HepG2 (cell line): Measurements from ENCODE around the gene FZD4. TPM values are rescaled to one million over a fixed set of nuclear protein-coding genes. Genes with fewer than 3 reads are reported as not detected.

ENCODE experiments used
- ATAC-seq: fragments of 200-7000 bp; cut with Tn5 transposase; 3 replicates; pipeline ENCODE4 v1.9.1; 2020; ENCODE audit warnings: mild to moderate bottlenecking, moderate library complexity
- Bru-seq: library from RNA; stranded (reverse); fragments of 400-500 nt; gene quantifications from one replicate; lab custom pipeline; 2021; lab: Mats Ljungman, UMichigan
- BruChase-seq, 2 experiments: library from RNA; stranded (reverse); fragments of 400-500 nt; gene quantifications; one replicate each; lab custom pipeline; 2021; lab: Mats Ljungman, UMichigan
- BruUV-seq: library from RNA; stranded (reverse); fragments of 400-500 nt; replicated peaks from 2 replicates; lab custom pipeline; 2021; lab: Mats Ljungman, UMichigan
- CTCF ChIA-PET: fragments of 300-600 bp; formaldehyde crosslinking; extraction: SDS; loops from one replicate; lab custom pipeline; 2021; ENCODE audit warnings: low total read pairs, inconsistent platforms, low intra/inter-chr PET ratio; lab: Yijun Ruan, JAX
- POLR2A ChIA-PET: fragments of 350-600 bp; sonication (Branson Sonifier 250); formaldehyde crosslinking; loops from one replicate; lab custom pipeline; 2020; ENCODE audit warnings: antibody characterized with exemption, inconsistent platforms; lab: Yijun Ruan, JAX
- DNase-seq: peaks from one replicate; pipeline ENCODE4 v3.0.0-alpha.2; 2015; ENCODE audit warnings: low spot score
- FAIRE-seq: peaks from 3 replicates; lab custom pipeline; 2011; peaks lifted over from hg19 to GRCh38; lab: Jason Lieb, UNC
- H2AFZ ChIP-seq: one replicate; pipeline ENCODE4 v1.6.1; 2011; ENCODE audit warnings: low read length, inconsistent platforms
- H3K27ac ChIP-seq: fragments of 300-600 bp; 3 replicates; pipeline ENCODE4 v1.8.0; 2011; ENCODE audit warnings: mixed run types, mild to moderate bottlenecking, mixed read lengths, low read length, inconsistent platforms; ENCODE audit not compliant: insufficient read depth; ENCODE audit errors: extremely low read length
- H3K27me3 ChIP-seq, 2 experiments: fragments of 200-600 bp in 1 of 2; 2 replicates in 1 of 2; 3 replicates in 1 of 2; pipeline versions ENCODE4 v1.6.0 to v1.8.0; 2011; ENCODE audit warnings: low read length in 2 of 2, mild to moderate bottlenecking in 2 of 2, moderate library complexity in 2 of 2, inconsistent platforms in 1 of 2; ENCODE audit not compliant: insufficient read depth in 2 of 2, control insufficient read depth in 1 of 2
- H3K36me3 ChIP-seq, 2 experiments: fragments of 200-600 bp in 1 of 2; replicated peaks in 1 of 2; 2 replicates in 1 of 2; 3 replicates in 1 of 2; pipeline versions ENCODE4 v1.5.1 to v1.8.0; 2011; ENCODE audit warnings: low read length in 2 of 2, inconsistent platforms in 1 of 2; ENCODE audit not compliant: insufficient read depth in 2 of 2, control insufficient read depth in 1 of 2
- H3K4me1 ChIP-seq: 2 replicates; pipeline ENCODE4 v1.5.1; 2012; ENCODE audit warnings: low read length, inconsistent platforms; ENCODE audit not compliant: insufficient read depth
- H3K4me2 ChIP-seq: 2 replicates; pipeline ENCODE4 v1.6.0; 2011; ENCODE audit warnings: low read depth, low read length, inconsistent platforms
- H3K4me3 ChIP-seq, 3 experiments: fragments of 200-600 bp in 1 of 3; sonication (generic), shearing (Covaris generic) in 1 of 3; replicated peaks in 1 of 3; 2 replicates each; pipeline ENCODE4 v1.5.1; 2011 to 2016; ENCODE audit warnings: low read length in 3 of 3, inconsistent platforms in 2 of 3, low read depth in 2 of 3, mild to moderate bottlenecking in 2 of 3, control low read depth in 1 of 3, mixed read lengths in 1 of 3; ENCODE audit not compliant: insufficient read depth in 1 of 3
- H3K79me2 ChIP-seq: one replicate; pipeline ENCODE4 v1.6.1; 2011; ENCODE audit warnings: low read length, inconsistent platforms; ENCODE audit not compliant: insufficient read depth
- H3K9ac ChIP-seq: 2 replicates; pipeline ENCODE4 v1.6.0; 2011; ENCODE audit warnings: mild to moderate bottlenecking, low read depth, low read length, inconsistent platforms; ENCODE audit not compliant: insufficient read depth
- H3K9me3 ChIP-seq: 2 replicates; pipeline ENCODE4 v1.5.1; 2012; ENCODE audit warnings: mild to moderate bottlenecking, low read length
- H4K20me1 ChIP-seq: 2 replicates; pipeline ENCODE4 v1.6.0; 2011; ENCODE audit warnings: inconsistent platforms, mild to moderate bottlenecking, low read length, moderate library complexity; ENCODE audit not compliant: insufficient read depth
- WGBS: methylation state at CpG from one replicate; pipeline ENCODE4 v1.1.6; 2017; ENCODE audit warnings: low lambda C conversion rate; 5-methylcytosine and 5-hydroxymethylcytosine counted together
- in situ Hi-C: cut with HindIII; loops from 2 replicates; pipeline ENCODE4 v1.10.0; 2017; ENCODE audit warnings: low pct_unique_long_range_greater_than_20kb; ENCODE audit not compliant: extremely low pct_ligation_motif_present
- intact Hi-C: fragments of 100-400 bp; cut with micrococcal nuclease; formaldehyde crosslinking; loops from one replicate; pipeline ENCODE4 v1.10.0; 2022; ENCODE audit not compliant: unreplicated experiment
- long read RNA-seq, 2 experiments: library from RNA in 1 of 2; library from polyadenylated mRNA in 1 of 2; stranded (forward) in 1 of 2; unstranded in 1 of 2; transcript quantifications; one replicate each; pipeline ENCODE4 v2.0.0, GENCODE V29; 2019 to 2022
- polyA minus RNA-seq, 3 experiments: library from RNA; depleted of rRNA, polyadenylated mRNA; stranded (reverse); fragments of >200 nt; gene quantifications; 2 replicates each; pipeline ENCODE4 v1.2.3, GENCODE V29; 2011; ENCODE audit warnings: low replicate concordance in 1 of 3
- polyA plus RNA-seq, 8 experiments: library from polyadenylated mRNA; depleted of rRNA in 3 of 8; stranded (reverse) in 7 of 8; unstranded in 1 of 8; fragments of >200 nt; fragmentation: Illumina TruSeq in 4 of 8; extraction: Trizol in 4 of 8; gene quantifications; 2 replicates each; pipeline versions ENCODE4 v1.2.1 to v1.2.3, GENCODE V29; 2011 to 2016; ENCODE audit warnings: low read depth in 4 of 8, missing spikeins in 1 of 8, mixed read lengths in 1 of 8; ENCODE audit not compliant: insufficient read depth in 1 of 8
- total RNA-seq, 5 experiments: library from RNA; depleted of rRNA; stranded (reverse); fragments of >200 nt; fragmentation: Illumina TruSeq; extraction: Trizol; gene quantifications; 2 replicates each; pipeline ENCODE4 v1.2.3, GENCODE V29; 2016; ENCODE audit warnings: low read depth in 1 of 5
- TF ChIP-seq, protein P1 (sequence below): IDR thresholded peaks from 2 replicates; pipeline ENCODE4 v1.6.1; 2018; ENCODE audit warnings: missing genetic modification reagents
- TF ChIP-seq, protein P2 (sequence below): sonication (generic); formaldehyde crosslinking; IDR thresholded peaks from 2 replicates; pipeline ENCODE4 v1.9.0; 2021; ENCODE audit warnings: mild to moderate bottlenecking, missing genetic modification reagents

The FZD4 gene
- total RNA-seq (2016; rRNA removed; fragmentation: Illumina TruSeq; extraction: Trizol) (34.7 and 46.5 TPM in 2 replicates), polyA plus RNA-seq (2011; rRNA removed) (49.1 and 70.4 TPM in 2 replicates), polyA minus RNA-seq (2011; rRNA and poly(A)+ RNA removed; ENCODE audit: low replicate concordance) (16.6 and 151 TPM in 2 replicates), Bru-seq, nascent RNA (percentile 97 among the genes with signal in this experiment), BruChase-seq, experiment 1, labeled RNA remaining after a 6-hour chase (percentile 99 among the genes with signal in this experiment), BruChase-seq, experiment 2, labeled RNA remaining after a 2-hour chase (percentile 99 among the genes with signal in this experiment)
- total RNA-seq (2016; cell fraction: cytosol; rRNA removed; fragmentation: Illumina TruSeq; extraction: Trizol; ENCODE audit: low read depth): 3.4 and 3.7 TPM in 2 replicates
- total RNA-seq (2016; cell fraction: insoluble cytoplasmic fraction; rRNA removed; fragmentation: Illumina TruSeq; extraction: Trizol): 36.7 and 46.5 TPM in 2 replicates
- total RNA-seq (2016; cell fraction: membrane; rRNA removed; fragmentation: Illumina TruSeq; extraction: Trizol): 15.6 and 16.1 TPM in 2 replicates
- total RNA-seq (2016; cell fraction: nucleus; rRNA removed; fragmentation: Illumina TruSeq; extraction: Trizol): 57.2 and 60.7 TPM in 2 replicates
- polyA plus RNA-seq (2011; cell fraction: cytosol; rRNA removed): 41.6 and 43.4 TPM in 2 replicates
- polyA plus RNA-seq (2011; cell fraction: nucleus; rRNA removed): 33.6 and 37.4 TPM in 2 replicates
- 22.8 and 29.0 TPM in 2 replicates for polyA plus RNA-seq (2012)
- polyA plus RNA-seq (2016; cell fraction: cytosol; fragmentation: Illumina TruSeq; extraction: Trizol; ENCODE audit: low read depth): 1.4 and 1.5 TPM in 2 replicates
- polyA plus RNA-seq (2016; cell fraction: insoluble cytoplasmic fraction; fragmentation: Illumina TruSeq; extraction: Trizol; ENCODE audit: low read depth): 19.7 and 21.6 TPM in 2 replicates
- polyA plus RNA-seq (2016; cell fraction: membrane; fragmentation: Illumina TruSeq; extraction: Trizol; ENCODE audit: low read depth): 4.3 and 4.6 TPM in 2 replicates
- polyA plus RNA-seq (2016; cell fraction: nucleus; fragmentation: Illumina TruSeq; extraction: Trizol; ENCODE audit: insufficient read depth, low read depth): 58.8 and 63.1 TPM in 2 replicates
- 66.3 and 82.1 TPM in 2 replicates for polyA minus RNA-seq (2011; cell fraction: cytosol; rRNA and poly(A)+ RNA removed)
- 43.3 and 46.9 TPM in 2 replicates for polyA minus RNA-seq (2011; cell fraction: nucleus; rRNA and poly(A)+ RNA removed)
- long read RNA-seq, experiment 1, full-length matches to known transcripts: 3 of 11 reads
- long read RNA-seq, experiment 1, partial matches to known transcripts: 0 of 11 reads
- long read RNA-seq, experiment 1, other reads (novel, unspliced or antisense): 8 of 11 reads
- long read RNA-seq, experiment 2, full-length matches to known transcripts: 3 of 48 reads
- long read RNA-seq, experiment 2, partial matches to known transcripts: 0 of 48 reads
- long read RNA-seq, experiment 2, other reads (novel, unspliced or antisense): 45 of 48 reads

DNA sequence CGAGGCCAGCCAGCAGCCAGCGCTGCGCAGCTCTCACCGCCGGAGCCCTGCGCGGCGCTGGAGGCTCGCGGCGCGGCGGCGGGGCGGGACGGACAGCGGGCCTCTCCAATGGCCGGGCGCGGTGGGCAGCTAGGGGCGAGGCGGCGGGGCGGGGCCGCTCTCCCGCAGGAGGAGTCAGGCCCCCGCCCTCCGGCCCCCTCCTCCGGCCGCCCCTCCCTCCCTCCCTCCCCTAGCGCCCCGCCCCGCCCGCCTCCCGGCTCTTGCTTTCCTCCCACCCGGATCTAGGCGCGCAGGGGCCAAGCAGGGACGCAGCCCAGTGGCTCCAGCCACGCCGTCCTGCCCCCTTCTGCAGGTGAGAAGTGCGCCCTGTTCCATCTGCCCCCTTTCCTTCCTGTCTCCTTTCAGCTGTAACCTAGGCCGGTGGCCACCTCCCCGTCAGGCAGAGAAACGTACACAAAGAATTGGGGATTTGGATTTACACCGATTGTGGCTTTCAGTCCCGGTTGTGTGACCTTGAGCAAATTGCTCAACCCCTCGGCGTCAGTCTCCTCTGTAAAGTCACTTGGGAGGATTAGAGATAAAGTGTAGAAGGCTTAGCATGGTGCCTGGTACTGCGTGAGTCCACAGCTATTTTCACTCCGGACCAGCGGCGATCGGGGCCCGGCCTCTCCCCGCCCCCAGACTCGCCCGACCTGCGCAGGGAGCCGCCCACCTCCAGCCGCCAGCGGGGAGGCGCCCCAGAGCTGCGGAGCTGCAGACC is at the start of gene FZD4:
TSS of gene FZD4 (minus strand) at position 35 of the 760 bp plus-strand sequence. CDS start 310 bp downstream, outside the sequence.
- H3K27me3 ChIP-seq: no peaks in the 10 kb centered on the region; a peak in 1 of 5 replicates
- CTCF ChIA-PET: interaction anchor here (0.7 kb wide), 1 partner anchor 17 kb away, joined by 4 read pairs; no protein-coding TSS in a partner anchor
- H3K4me2 ChIP-seq: peak within 1 kb of the TSS; percentile 94
- H4K20me1 ChIP-seq: peaks cover 3% of the 10 kb centered on the region; the same call in 1 of the 2 replicates
- peak; percentile 18 for FAIRE-seq
- in situ Hi-C loops: loop anchor here (5.0 kb wide), 1 partner anchor 42 kb away; no protein-coding TSS in a partner anchor
- WGBS: 0% methylated on average over 15 of the region's 64 CpGs
- DNase-seq: peak; percentile 88
- intact Hi-C loops: loop anchor here (1.0 to 5.0 kb wide), 5 partner anchors 14 to 337 kb away; partner anchors contain the start of gene TMEM135
- no TSS peak for BruUV-seq
- H3K4me1 ChIP-seq: peaks cover 50% of the 10 kb centered on the region
- peak within 1 kb of the TSS; percentile 92 for H2AFZ ChIP-seq
- peaks cover 6 to 18% of the 10 kb centered on the region in 2 experiments; a peak in 4 of 5 replicates for H3K36me3 ChIP-seq
- peak within 1 kb of the TSS; percentile 79 to 87 (median 82) for H3K4me3 ChIP-seq
- peak; percentile 92 for ATAC-seq
- no peaks in the 10 kb centered on the region for H3K9me3 ChIP-seq
- peak within 1 kb of the TSS; percentile 96 for H3K27ac ChIP-seq
- peaks cover 50% of the 10 kb centered on the region for H3K79me2 ChIP-seq
- peak within 1 kb of the TSS; percentile 91 for H3K9ac ChIP-seq
- POLR2A ChIA-PET: interaction anchor here (0.8 to 11.5 kb wide), 19 partner anchors 9 to 330 kb away, joined by 3 to 287 read pairs (median 6); partner anchors contain the start of gene TMEM135
- TF ChIP-seq, protein P1, sequence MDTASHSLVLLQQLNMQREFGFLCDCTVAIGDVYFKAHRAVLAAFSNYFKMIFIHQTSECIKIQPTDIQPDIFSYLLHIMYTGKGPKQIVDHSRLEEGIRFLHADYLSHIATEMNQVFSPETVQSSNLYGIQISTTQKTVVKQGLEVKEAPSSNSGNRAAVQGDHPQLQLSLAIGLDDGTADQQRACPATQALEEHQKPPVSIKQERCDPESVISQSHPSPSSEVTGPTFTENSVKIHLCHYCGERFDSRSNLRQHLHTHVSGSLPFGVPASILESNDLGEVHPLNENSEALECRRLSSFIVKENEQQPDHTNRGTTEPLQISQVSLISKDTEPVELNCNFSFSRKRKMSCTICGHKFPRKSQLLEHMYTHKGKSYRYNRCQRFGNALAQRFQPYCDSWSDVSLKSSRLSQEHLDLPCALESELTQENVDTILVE (CRISPR knock-in tag): no peak
- TF ChIP-seq, protein P2, sequence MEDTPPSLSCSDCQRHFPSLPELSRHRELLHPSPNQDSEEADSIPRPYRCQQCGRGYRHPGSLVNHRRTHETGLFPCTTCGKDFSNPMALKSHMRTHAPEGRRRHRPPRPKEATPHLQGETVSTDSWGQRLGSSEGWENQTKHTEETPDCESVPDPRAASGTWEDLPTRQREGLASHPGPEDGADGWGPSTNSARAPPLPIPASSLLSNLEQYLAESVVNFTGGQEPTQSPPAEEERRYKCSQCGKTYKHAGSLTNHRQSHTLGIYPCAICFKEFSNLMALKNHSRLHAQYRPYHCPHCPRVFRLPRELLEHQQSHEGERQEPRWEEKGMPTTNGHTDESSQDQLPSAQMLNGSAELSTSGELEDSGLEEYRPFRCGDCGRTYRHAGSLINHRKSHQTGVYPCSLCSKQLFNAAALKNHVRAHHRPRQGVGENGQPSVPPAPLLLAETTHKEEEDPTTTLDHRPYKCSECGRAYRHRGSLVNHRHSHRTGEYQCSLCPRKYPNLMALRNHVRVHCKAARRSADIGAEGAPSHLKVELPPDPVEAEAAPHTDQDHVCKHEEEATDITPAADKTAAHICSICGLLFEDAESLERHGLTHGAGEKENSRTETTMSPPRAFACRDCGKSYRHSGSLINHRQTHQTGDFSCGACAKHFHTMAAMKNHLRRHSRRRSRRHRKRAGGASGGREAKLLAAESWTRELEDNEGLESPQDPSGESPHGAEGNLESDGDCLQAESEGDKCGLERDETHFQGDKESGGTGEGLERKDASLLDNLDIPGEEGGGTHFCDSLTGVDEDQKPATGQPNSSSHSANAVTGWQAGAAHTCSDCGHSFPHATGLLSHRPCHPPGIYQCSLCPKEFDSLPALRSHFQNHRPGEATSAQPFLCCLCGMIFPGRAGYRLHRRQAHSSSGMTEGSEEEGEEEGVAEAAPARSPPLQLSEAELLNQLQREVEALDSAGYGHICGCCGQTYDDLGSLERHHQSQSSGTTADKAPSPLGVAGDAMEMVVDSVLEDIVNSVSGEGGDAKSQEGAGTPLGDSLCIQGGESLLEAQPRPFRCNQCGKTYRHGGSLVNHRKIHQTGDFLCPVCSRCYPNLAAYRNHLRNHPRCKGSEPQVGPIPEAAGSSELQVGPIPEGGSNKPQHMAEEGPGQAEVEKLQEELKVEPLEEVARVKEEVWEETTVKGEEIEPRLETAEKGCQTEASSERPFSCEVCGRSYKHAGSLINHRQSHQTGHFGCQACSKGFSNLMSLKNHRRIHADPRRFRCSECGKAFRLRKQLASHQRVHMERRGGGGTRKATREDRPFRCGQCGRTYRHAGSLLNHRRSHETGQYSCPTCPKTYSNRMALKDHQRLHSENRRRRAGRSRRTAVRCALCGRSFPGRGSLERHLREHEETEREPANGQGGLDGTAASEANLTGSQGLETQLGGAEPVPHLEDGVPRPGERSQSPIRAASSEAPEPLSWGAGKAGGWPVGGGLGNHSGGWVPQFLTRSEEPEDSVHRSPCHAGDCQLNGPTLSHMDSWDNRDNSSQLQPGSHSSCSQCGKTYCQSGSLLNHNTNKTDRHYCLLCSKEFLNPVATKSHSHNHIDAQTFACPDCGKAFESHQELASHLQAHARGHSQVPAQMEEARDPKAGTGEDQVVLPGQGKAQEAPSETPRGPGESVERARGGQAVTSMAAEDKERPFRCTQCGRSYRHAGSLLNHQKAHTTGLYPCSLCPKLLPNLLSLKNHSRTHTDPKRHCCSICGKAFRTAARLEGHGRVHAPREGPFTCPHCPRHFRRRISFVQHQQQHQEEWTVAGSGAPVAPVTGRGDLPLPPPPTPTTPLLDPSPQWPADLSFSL (CRISPR knock-in tag): no peak
